ENCODE results near the gene PLA2R1. TPM values are rescaled to one million over a fixed set of nuclear protein-coding genes. Genes with fewer than 3 reads are reported as not detected.

The PLA2R1 gene
- total RNA-seq, result 10 to 100 TPM; 12.5 to 49.9 (median 27.9) TPM

DNA sequence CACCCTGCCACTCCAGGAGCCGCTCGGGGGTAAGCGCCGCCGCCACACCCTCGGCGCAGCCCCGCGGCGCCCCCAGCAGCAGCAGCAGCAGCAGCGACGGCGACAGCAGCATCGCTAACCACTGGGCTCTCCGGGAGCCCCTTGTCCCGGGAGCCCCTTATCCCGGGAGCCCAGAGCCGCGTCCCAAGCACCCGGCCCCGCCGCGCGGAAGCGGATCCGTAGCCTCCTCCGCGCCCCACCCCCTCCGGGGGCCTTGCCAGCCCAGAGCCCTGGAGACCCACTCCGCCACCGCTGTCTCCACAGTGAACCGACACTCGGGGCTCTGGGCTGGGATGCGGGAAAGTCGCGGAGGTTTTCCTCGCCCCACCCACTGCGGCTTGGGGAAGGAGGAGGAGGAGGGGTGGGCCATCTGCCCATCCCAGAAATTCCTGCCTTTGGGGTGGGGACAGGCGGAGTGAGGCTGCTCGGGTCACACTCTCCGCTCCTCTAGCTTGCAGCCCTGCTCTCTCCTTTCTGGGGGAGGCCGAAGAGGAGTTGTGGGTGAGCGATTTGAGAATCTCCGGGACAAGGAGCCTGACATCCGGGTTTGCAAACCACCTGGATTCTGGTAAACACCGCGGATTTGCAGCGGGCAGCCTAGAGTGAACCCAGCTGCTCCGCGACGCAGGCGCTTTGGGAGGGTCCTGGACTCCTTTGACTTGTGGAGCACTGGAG, at the start of gene PLA2R1:
Gene PLA2R1, minus strand, starts transcription at position 324 of the 714 bp plus-strand sequence. Its CDS starts 212 bp downstream, at position 112.
- Histone ChIP-seq H3K36me3 (no peaks in the 10 kb centered on the region), H3K4me1 (peaks cover 0 to 10% of the 10 kb centered on the region in 2 donors), H3K9me3 (no peaks in the 10 kb centered on the region), H3K27me3 (no peaks in the 10 kb centered on the region), H3K27ac (peak within 1 kb of the TSS; percentile 89), H3K4me3 (peak within 1 kb of the TSS; percentile 74 to 84 (median 82))
- peak; percentile 16 to 44 (median 29) for TF ChIP-seq POLR2AphosphoS5 (IDR thresholded peaks at IDR 0.05)
- no peak for TF ChIP-seq POLR2A (IDR thresholded peaks at IDR 0.05)
- intact Hi-C loops (cut with DNase I; ENCODE audit: low total_unique reads), result no loop called here
- DNase-seq (ENCODE audit: low spot score in 2 of 2), result peak; percentile 58 to 59

DNA sequence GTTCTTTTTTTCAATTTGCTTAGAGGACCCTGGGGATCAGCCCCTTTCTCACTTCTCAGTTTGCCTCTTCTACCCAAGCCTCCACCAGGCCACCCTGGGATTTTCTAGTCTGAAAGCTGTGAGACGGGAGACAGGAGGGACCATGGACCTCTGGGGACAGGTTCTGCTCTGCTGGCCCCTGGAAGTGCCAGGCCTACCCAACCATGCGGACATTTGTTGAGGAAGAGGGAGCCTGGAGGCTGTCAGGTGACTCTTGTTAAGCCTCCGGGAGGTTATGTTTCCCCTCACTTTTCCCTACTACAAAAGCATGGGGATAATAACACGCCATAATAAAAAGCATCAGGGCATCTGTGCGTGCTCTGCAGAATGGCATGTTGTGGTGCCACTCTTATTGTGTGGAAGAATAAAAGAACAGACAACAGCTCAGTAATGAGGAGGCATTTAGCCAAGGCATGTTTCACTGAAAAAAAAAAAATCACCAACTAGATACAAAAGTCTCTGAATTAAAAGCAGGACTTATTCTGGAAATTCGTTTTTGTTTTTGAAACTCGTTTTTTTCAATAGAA, 48.3 kb upstream of the PLA2R1 start:
- Histone ChIP-seq H3K27ac (peak overlapping the region in 1 of 2 donors; percentile 45), H3K9me3 (no peaks in the 10 kb centered on the region), H3K4me3 (no peak overlapping the region), H3K4me1 (no peaks in the 10 kb centered on the region), H3K36me3 (no peaks in the 10 kb centered on the region), H3K27me3 (no peaks in the 10 kb centered on the region)
- DNase-seq (ENCODE audit: low spot score in 2 of 2), result no peak
- TF ChIP-seq, protein P1, sequence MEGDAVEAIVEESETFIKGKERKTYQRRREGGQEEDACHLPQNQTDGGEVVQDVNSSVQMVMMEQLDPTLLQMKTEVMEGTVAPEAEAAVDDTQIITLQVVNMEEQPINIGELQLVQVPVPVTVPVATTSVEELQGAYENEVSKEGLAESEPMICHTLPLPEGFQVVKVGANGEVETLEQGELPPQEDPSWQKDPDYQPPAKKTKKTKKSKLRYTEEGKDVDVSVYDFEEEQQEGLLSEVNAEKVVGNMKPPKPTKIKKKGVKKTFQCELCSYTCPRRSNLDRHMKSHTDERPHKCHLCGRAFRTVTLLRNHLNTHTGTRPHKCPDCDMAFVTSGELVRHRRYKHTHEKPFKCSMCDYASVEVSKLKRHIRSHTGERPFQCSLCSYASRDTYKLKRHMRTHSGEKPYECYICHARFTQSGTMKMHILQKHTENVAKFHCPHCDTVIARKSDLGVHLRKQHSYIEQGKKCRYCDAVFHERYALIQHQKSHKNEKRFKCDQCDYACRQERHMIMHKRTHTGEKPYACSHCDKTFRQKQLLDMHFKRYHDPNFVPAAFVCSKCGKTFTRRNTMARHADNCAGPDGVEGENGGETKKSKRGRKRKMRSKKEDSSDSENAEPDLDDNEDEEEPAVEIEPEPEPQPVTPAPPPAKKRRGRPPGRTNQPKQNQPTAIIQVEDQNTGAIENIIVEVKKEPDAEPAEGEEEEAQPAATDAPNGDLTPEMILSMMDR (IDR thresholded peaks at IDR 0.05), result no peak
- no peak for TF ChIP-seq POLR2AphosphoS5 (IDR thresholded peaks at IDR 0.05)
- TF ChIP-seq POLR2A (IDR thresholded peaks at IDR 0.05), result no peak
- intact Hi-C loops (cut with DNase I; ENCODE audit: low total_unique reads), result no loop called here

DNA sequence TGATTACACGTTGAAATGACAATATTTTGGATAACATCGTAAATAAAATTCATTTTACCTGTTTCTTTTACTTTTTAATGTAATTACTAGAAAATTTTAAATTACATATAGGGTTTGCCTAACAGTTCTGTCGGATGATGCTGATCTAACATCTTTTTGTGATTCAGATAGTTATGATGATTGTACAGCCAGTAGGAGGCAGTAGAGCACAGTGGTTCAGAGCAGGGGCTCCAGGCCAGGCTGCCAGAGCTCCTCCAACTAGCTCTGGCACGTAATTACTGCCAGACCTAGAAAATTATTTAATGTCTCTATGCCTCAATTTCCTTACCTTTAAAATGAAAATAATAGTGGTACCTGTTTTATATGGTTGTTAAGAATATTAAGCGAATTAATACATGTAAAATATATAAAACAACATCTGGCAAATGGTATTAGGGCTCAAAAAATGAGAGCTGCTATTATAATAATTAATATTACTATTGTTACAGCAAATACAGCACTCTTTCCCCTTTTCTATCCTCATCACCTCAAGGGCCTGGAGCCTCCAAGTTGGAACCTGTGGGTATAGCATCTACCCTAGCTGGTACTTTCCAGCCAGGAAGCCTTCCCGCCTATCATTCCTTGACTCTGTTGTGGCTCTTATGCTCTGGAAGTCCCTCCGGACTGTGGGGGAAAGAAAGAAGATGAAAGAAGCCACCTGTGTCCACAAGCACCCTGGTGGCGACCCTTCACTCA, 47.7 kb upstream of the PLA2R1 start:
- Histone ChIP-seq H3K4me3 (no peak overlapping the region), H3K27me3 (no peaks in the 10 kb centered on the region), H3K9me3 (no peaks in the 10 kb centered on the region), H3K27ac (peak overlapping the region in 1 of 2 donors; percentile 45), H3K4me1 (no peaks in the 10 kb centered on the region), H3K36me3 (no peaks in the 10 kb centered on the region)
- intact Hi-C loops (cut with DNase I; ENCODE audit: low total_unique reads), result loop anchor here (10.0 kb wide), 1 partner anchor 125 kb away; no protein-coding TSS in a partner anchor
- peak in 1 of 3 donors; percentile 23 for TF ChIP-seq POLR2AphosphoS5 (IDR thresholded peaks at IDR 0.05)
- no peak for TF ChIP-seq POLR2A (IDR thresholded peaks at IDR 0.05)
- TF ChIP-seq, protein P1 (IDR thresholded peaks at IDR 0.05), result peak; percentile 51 to 86 (median 76)
- DNase-seq (ENCODE audit: low spot score in 2 of 2), result peak; percentile 56 to 59

DNA sequence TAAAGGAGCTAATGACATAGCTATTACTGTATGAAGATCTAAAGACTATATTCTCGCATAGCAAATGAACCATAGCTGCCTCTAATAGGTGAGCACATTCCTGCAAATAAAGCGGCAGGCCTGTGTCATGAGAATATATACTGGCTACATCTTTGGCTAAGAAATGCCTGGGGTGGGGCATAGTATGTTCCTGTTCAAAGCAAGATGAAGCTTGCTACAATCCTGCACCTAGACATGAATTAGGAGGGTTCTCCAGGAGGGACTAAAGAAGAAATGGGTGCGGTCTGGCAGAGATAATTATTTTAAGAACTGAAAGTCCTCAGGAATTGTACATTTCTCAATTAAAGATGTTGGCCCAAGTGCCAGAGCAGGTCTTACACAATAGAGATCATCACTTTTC, 46.8 kb upstream of the PLA2R1 start:
- H3K27ac ChIP-seq, result no peak overlapping the region
- no peaks in the 10 kb centered on the region for H3K36me3 ChIP-seq
- DNase-seq (ENCODE audit: low spot score in 2 of 2), result no peak
- H3K9me3 ChIP-seq, result no peaks in the 10 kb centered on the region
- no peaks in the 10 kb centered on the region for H3K4me1 ChIP-seq
- H3K27me3 ChIP-seq, result no peaks in the 10 kb centered on the region
- intact Hi-C loops (cut with DNase I; ENCODE audit: low total_unique reads), result loop anchor here (10.0 kb wide), 1 partner anchor 124 kb away; no protein-coding TSS in a partner anchor
- no peak for TF ChIP-seq POLR2AphosphoS5 (IDR thresholded peaks at IDR 0.05)
- TF ChIP-seq, protein P1 (IDR thresholded peaks at IDR 0.05), result no peak
- no peak for TF ChIP-seq POLR2A (IDR thresholded peaks at IDR 0.05)
- H3K4me3 ChIP-seq, result no peak overlapping the region

DNA sequence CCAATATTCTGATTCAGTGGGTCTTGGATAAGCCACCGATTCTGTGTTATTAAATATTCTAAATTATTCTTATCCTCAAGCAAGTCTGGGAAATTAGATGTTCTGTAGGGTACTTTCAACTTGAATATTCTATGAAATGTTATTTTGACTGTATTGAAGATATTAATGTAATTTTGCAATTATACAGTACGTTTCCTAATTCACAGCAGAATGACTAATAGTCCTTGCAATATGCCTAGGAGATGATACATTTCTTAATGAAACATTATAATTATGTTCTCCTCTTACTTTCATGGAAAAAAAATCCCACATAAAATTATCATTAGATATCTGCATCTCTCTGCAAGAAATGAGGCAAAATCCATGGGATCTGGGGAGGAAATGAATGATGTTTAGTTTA, 46.2 kb upstream of the PLA2R1 start:
- no peak overlapping the region for H3K4me3 ChIP-seq
- no peak for DNase-seq (ENCODE audit: low spot score in 2 of 2)
- H3K36me3 ChIP-seq, result no peaks in the 10 kb centered on the region
- TF ChIP-seq, protein P1 (IDR thresholded peaks at IDR 0.05), result no peak
- TF ChIP-seq POLR2A (IDR thresholded peaks at IDR 0.05) (no peak), POLR2AphosphoS5 (IDR thresholded peaks at IDR 0.05) (no peak)
- no peak overlapping the region for H3K27ac ChIP-seq
- H3K9me3 ChIP-seq, result no peaks in the 10 kb centered on the region
- intact Hi-C loops (cut with DNase I; ENCODE audit: low total_unique reads), result loop anchor here (10.0 kb wide), 1 partner anchor 124 kb away; no protein-coding TSS in a partner anchor
- no peaks in the 10 kb centered on the region for H3K27me3 ChIP-seq
- H3K4me1 ChIP-seq, result no peaks in the 10 kb centered on the region
